CD4-positive, alpha-beta T cell treated with Interleukin-4 for 4 hours (primary cell): Measurements from ENCODE around the gene HHLA2.
"Not testable (repeated sequence)": the region's sequence is repeated elsewhere in the genome, so short reads cannot be mapped to it uniquely, and the experiment has no call there.

Source experiments
- DNase-seq: peaks from one replicate; pipeline ENCODE4 v3.0.0-alpha.2; 2020

The HHLA2 gene, protein sequence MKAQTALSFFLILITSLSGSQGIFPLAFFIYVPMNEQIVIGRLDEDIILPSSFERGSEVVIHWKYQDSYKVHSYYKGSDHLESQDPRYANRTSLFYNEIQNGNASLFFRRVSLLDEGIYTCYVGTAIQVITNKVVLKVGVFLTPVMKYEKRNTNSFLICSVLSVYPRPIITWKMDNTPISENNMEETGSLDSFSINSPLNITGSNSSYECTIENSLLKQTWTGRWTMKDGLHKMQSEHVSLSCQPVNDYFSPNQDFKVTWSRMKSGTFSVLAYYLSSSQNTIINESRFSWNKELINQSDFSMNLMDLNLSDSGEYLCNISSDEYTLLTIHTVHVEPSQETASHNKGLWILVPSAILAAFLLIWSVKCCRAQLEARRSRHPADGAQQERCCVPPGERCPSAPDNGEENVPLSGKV

DNA sequence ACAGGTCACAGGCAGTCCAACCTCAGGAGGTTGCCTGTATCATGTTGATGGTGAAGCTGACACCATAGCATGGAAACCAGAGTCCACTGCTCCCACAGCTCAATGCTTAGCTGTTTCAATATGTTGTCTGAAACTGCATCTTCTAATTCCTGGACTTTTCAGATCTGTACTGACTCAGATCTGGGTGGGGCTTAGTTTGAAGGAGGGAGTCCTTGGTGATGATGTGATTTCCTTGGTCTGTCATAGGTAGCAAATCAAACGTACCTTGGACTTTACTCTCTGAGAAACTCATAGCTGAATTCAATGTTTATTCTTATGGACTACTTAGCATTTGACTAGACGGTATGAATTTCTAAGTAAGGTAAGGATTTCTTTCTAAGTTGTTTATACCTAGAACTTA is at the start of gene HHLA2:
TSS of gene HHLA2 (plus strand) at position 310 of the 400 bp plus-strand sequence. CDS start 55,266 bp downstream, outside the sequence.
- DNase-seq: no peak

- DNase-seq: no peak
Measured at GRCh38 chr3:108250626-108251025, 45.7 kb upstream of the HHLA2 start.

GRCh38 chr3:108251265-108251664 is 45.1 kb upstream of the HHLA2 start:
- DNase-seq: no peak

DNA sequence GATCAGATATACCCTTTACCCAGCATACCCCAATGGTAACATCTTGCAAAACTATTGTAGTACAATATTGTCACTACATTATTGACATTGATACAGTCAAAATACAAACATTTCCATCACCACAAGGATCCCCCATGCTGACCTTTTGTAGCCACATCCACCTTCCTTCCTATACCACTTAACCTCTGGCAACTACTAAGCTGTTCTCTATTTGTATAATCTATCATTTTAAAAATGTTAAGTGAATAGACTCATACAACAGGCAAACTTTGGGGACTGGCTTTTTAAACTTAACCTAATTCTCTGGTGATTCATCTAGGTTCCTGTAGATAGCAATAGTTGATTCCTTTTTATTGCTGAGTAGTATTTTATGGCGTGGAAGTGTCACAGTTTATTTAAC is 44.5 kb upstream of the HHLA2 start:
- DNase-seq: no peak

DNA sequence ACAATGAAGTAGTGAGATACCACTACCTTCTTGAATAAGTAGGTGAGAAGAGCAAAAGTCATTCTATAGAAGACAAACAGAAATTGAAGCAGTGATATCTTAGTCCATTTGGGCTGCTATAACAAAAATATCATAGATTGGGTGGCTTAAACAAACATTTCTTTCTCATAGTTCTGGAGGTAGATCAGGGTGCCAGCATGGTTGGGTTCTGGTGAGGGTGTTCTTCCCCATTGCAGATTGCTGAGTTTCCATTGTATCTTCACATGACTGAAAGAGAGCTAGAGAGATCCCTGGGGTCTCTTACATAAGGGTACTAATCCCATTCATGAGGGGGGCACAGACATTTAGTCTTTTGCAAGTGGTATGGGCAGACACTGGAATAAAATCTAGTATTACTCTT is 41.2 kb upstream of the HHLA2 start:
- DNase-seq: no peak

DNA sequence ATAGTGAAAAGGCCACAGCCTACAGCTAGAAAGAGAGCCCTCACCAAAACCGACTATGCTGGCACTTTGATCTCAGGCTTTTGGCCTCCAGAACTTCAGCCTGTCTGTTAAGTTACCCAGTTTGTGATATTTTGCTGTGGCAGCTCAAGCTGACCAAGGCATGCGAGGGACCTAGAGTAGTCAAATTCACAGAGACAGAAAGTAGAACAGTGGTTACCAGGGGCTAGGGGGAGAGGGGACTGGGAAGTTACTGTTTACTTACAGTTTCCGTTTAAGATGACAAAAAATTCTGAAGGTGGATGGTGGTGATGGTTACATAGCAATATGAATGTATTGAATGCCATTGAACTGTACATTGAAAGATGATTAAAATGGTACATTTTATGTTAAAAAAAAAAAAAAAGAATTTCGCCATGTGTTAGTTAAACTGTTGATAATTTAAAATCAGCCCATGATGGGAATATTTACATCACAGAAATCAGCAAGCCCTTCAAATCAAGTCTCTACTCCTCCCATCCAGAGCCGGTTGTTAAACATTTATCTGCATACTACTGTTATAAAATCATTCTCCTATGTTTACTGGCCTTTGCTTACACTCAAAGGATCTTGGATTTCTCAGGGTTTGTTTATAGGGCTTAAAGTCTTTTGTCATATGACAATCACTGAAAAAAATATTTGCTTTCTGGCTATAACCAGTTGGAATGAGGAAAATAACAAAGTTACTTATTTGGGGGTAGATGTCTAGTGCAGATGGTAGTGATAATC is 31.6 kb upstream of the HHLA2 start:
- DNase-seq: not testable (repeated sequence)

GRCh38 chr3:108268235-108268634 is 28.1 kb upstream of the HHLA2 start:
- DNase-seq: not testable (repeated sequence)

DNA sequence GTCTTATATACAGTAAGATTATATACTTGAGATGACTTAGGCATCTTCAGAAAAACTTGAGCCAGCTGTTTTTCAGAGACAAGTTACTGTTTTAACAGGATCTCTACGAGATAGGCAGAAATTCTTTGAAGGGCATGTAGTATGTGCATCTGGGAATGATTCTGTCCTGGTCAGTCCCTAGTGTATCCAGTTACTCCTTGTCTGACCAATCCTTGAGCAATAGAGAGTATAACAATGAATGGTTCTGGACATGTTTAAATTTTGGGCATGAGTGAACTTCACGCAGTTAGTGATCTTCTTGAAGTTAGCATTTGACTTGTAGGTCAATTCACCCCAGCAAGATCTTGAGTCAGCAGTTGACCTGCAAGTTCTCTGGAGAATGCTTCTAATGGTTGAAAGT is 24.7 kb upstream of the HHLA2 start:
- DNase-seq: no peak

- not testable (repeated sequence) for DNase-seq
Measured at GRCh38 chr3:108279066-108279465, 17.3 kb upstream of the HHLA2 start.

DNA sequence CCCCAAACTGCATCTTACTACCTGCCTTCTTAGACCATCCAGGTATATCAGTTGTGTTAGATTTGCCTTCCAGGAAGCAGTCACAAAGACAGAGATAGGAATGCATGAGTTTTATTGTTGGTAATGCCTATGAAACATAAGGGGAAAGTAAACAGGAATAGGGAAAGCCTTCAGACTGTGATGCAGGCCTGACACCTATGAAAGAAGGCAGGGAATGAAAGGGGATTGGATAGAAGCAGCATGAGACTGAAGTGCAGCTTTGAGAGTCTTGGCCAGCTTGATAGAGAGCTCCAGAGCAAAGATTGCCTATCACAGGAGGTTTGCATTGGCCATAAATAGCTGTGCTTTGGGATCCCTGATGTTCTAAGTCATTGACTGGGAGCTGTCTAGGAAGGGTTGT is 15.9 kb upstream of the HHLA2 start:
- no peak for DNase-seq

- DNase-seq: no peak
Measured at GRCh38 chr3:108281670-108282069, 14.7 kb upstream of the HHLA2 start.

DNA sequence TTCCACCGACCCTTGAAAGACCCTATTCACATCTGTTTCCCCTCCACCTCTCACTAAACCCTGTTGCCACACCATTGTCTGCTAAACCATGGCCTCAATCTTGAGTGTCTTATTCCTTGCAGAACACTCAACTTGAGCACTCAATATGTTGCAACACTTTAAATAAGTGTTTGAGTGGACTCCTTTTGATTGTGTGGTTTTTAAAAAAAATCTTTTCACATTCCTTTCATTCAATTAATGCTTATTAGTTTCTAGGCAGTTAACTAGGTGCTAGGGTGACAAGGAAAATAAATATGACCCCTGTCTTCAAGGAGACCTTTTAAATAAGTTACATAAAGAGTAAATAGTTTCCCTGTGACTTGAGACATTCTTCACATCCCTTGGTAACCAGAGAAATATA is 13.3 kb upstream of the HHLA2 start:
- DNase-seq: no peak

DNA sequence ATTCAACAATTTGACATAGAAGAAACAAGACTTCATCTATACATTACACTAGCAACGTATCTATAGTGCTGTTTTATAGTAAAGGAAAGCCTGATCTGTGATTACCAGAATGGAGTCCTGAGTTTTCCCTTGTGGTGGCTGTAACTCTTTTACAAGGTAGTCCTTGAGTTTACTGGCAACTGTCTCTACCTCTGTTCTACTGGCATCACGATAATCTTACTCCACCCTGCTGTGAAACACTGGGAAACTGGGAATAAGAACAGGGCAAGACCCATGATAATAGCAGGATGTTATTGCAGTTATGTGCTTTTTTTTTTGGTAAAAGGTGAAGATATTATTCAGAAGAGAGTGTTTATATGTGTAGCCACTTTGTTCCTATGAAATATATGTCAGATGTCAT is 12.4 kb upstream of the HHLA2 start:
- DNase-seq: no peak

DNA sequence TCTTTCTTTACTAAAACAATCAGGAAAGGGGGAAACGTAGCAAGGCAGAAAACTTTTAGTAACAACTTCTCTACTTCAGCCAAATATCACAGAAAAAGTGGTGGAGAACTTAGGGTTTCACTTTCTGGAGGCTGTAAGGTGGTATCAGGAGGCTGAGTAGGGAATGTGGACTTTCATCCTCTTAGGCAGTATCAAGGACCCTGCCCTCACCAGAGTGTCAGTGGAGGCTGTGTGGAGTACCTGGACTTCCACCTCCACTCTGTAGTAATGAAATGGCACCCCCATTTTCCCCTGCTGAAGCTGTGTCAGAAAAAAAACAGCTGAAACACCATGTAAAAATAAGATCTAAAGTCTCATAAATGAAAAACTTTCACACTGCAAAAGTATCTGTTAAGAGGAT is 11.2 kb upstream of the HHLA2 start:
- DNase-seq: no peak

GRCh38 chr3:108287146-108287545 is 9.2 kb upstream of the HHLA2 start:
- no peak for DNase-seq

DNA sequence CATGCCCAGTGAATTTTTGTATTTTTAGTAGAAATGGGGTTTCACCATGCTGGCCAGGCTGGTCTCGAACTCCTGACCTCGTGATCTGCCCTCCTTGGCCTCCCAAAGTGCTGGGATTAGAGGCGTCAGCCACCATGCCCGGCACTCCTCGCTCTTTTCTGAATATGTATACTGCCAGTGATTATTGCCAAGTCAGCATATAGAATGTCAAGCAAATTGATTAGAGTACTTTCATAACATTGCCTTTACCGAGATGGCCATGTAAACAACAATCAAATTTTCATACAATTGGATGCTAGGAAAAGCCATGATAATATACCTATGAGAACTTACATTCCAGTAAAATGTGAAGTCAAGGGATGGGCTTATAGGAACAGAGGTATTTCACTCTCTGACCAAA is 8.2 kb upstream of the HHLA2 start:
- not testable (repeated sequence) for DNase-seq

- no peak for DNase-seq
Measured at GRCh38 chr3:108289159-108289558, 7.2 kb upstream of the HHLA2 start.

DNA sequence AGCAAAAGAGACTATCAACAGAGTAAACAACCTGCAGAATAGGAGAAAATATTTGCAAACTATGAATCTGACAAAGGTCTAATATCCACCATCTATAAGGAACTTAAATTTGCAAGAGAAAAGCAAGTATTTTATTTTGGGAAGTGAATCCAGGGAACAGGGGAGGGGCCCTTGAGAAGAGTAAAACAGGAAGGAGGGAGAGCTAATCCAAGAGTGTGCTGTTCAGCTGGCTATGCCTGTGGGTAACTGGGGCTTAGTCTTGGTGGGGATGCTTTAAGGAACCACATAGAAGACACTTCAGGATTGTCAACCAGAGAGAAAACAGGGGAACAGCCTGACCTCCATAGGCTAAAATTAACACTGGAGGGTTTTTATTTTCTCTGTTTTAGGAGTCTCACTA is 3.9 kb upstream of the HHLA2 start:
- DNase-seq: no peak

DNA sequence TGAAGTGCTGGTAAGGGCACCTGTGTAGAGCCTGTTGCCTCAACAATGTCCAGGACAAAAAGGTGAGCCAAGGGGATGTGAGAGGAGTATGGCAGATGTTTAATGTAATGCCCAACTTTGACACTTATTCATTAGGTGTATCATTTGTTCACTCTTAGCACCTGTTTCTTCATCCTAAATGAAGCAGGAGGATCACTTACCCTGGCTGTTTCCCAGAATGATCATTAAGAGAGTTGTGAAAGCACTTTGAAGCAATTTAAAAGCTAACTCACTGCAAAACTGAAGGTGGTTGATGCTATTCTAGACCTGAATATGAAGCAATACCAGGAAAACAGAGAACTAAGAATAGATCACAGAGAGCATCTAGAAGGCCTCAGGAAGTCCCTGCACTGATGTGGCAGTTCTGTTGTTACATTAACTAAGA is 3.4 kb upstream of the HHLA2 start:
- peak; percentile 11 for DNase-seq

- peak; percentile 24 for DNase-seq
Measured at GRCh38 chr3:108293858-108294257, 2.5 kb upstream of the HHLA2 start.

DNA sequence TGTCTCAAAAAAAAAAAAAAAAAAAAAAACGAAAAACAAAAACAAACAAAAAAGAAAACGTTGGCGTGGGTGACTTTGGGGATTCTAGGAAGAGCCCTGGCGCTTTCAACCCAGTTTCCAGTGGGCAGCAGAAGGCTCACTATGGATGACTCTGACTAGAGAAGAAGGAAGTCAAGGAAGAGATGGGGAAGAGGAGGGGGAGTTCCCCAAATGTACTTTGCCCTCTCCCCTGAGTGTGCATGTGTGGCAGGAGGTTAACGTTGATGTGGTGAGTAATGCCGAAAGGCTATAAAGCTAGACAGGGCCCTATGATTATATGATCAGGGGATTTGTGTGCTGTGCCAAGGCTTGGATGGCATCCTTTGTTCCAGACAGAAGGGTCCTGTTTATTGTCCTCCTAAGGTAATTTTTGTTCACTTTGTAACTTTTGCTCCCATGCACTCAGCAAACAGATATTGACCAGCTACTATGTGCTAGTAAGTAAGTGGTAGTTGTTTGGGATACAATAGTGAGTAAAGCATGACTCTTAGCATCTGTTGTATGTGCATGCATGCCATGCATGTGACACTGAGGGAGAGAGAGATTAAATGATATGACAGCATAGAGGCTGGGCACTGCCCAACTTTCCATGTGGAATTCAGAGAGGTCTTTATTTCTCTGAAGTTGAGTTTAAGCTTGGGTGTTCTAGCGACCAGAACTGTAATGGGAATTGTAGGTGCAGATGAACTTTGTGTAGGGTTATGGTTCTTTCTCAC is 750 bp upstream of the HHLA2 start:
- DNase-seq: no peak

GRCh38 chr3:108297647-108298046 is 1.3 kb downstream of the HHLA2 start:
- no peak for DNase-seq

DNA sequence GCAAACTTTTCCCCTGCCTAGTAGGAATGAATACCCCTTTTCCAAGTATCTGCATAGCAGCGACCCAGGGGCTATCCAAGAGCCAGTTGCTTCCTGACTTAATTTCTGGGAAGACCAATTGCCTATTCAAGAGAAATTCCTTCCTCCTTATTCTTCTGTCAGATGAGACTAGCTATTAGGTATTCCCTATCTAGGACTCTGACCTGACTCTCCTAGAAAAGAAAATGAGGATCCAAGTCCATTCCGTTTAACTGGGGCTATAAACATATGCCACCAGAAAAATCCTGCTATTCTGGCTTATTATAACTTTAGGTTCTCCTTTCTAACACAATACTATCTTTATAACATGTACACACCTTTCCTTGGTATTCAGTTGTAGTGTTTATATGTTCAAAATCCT is 1.7 kb downstream of the HHLA2 start:
- no peak for DNase-seq
